Cardiac fibroblast (primary cell): ENCODE measurements around the gene MYOM3.

ENCODE experiments used
- DNase-seq, 2 donors: peaks; one replicate each; pipeline versions ENCODE4 v3.0.0 to v3.0.0-alpha.2; 2010; ENCODE audit warnings: low read depth in 2 of 2
- H3K4me3 ChIP-seq, 2 donors: replicated peaks in 1 of 2; 1 replicate in 1 of 2; 2 replicates in 1 of 2; pipeline ENCODE4 v1.5.1; 2011; ENCODE audit warnings: low read depth in 2 of 2, low read length in 2 of 2, mild to moderate bottlenecking in 2 of 2, moderate library complexity in 1 of 2
- TF ChIP-seq, protein P1 (sequence below): IDR thresholded peaks from one replicate; pipeline ENCODE4 v1.5.1; 2011; ENCODE audit warnings: low read depth, mild to moderate bottlenecking, low read length, inconsistent platforms

The MYOM3 gene

DNA sequence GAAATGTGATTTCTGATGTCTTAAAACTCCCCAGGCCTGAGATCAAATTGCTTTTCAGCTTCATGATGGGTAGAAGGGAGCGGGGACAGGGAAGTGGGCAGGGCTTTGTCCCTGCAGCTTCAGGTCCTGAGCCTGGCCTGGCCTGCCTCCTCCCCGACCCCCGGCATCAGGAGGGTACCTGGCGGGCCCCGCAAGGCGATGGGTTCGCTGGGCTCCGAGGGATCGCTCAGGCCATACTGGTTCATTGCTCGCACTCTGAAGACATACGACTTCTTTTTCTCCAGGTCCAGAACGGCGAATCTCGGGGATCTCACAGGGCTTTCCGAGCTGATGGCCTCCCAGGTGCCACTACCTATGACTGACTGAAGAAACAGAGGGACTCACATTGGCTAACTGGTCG lies 25.5 kb downstream of the MYOM3 start:
- no peak for DNase-seq
- H3K4me3 ChIP-seq: no peak overlapping the region
- TF ChIP-seq, protein P1, sequence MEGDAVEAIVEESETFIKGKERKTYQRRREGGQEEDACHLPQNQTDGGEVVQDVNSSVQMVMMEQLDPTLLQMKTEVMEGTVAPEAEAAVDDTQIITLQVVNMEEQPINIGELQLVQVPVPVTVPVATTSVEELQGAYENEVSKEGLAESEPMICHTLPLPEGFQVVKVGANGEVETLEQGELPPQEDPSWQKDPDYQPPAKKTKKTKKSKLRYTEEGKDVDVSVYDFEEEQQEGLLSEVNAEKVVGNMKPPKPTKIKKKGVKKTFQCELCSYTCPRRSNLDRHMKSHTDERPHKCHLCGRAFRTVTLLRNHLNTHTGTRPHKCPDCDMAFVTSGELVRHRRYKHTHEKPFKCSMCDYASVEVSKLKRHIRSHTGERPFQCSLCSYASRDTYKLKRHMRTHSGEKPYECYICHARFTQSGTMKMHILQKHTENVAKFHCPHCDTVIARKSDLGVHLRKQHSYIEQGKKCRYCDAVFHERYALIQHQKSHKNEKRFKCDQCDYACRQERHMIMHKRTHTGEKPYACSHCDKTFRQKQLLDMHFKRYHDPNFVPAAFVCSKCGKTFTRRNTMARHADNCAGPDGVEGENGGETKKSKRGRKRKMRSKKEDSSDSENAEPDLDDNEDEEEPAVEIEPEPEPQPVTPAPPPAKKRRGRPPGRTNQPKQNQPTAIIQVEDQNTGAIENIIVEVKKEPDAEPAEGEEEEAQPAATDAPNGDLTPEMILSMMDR: no peak

DNA sequence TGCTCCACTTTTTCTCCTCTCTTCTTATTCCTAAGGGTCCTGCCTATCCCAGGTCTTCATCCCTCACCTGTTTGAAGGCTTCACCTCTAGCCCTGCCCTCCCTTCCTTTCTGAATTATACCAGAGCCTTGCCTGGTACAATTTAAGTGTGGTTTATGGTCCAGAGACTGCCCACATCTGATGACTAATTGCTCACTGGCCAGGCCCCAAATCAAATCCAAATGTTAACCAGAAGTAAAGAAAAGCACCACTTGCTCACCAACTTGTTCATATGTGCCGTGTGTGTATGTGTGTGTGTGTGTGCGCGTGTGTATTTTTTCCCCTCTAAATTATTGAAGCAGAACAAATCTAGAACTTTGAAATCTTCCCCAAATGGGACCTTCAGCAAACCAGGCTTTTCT lies 26.4 kb downstream of the MYOM3 start:
- DNase-seq: peak; percentile 24 to 35
- TF ChIP-seq, protein P1: no peak
- no peak overlapping the region for H3K4me3 ChIP-seq

- DNase-seq: no peak
- no peak overlapping the region for H3K4me3 ChIP-seq
- TF ChIP-seq, protein P1: no peak
Observed at GRCh38 chr1:24085007-24085406, 26.9 kb downstream of the MYOM3 start.

DNA sequence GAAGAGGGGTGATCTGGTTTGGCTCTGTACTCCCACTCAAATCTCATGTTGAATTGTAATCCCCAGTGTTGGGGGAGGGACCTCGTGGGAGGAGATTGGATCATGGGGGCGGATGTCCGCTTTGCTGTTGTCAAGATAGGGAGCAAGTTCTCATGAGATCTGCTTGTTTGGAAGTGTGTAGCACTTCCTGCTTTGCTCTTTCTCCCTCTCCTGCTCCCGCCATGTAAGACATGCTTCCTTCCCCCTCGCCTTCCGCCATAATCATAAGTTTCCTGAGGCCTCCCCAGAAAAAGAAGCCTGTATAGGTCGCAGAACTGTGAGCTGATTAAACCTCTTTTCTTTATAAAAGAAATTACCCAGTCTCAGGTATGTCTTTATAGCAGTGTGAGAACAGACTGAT lies 27.9 kb downstream of the MYOM3 start:
- H3K4me3 ChIP-seq: no peak overlapping the region
- TF ChIP-seq, protein P1: no peak
- peak in 1 of 2 donors; percentile 5 for DNase-seq

- no peak for DNase-seq
- TF ChIP-seq, protein P1: no peak
- no peak overlapping the region for H3K4me3 ChIP-seq
Observed at GRCh38 chr1:24082372-24082771, 29.6 kb downstream of the MYOM3 start.

GRCh38 chr1:24081190-24081589 lies 30.7 kb downstream of the MYOM3 start:
- TF ChIP-seq, protein P1: no peak
- no peak overlapping the region for H3K4me3 ChIP-seq
- DNase-seq: no peak

- TF ChIP-seq, protein P1: no peak
- no peak overlapping the region for H3K4me3 ChIP-seq
- DNase-seq: no peak
Observed at GRCh38 chr1:24080131-24080530, 31.8 kb downstream of the MYOM3 start.
